Upper lobe of left lung (tissue), 4 donors: Measurements from ENCODE around the gene KRTAP5-1.
"Not testable (repeated sequence)": the region's sequence is repeated elsewhere in the genome, so short reads cannot be mapped to it uniquely, and the experiment has no call there.

Experiments
- CTCF ChIP-seq, 6 experiments: fragments of 450-650 bp in 4 of 6; fragments of 200-600 bp in 2 of 6; sonication (generic) in 2 of 6; IDR thresholded peaks; one replicate each; pipeline ENCODE4 v1.5.1; 2016 to 2019; ENCODE audit warnings: antibody characterized with exemption in 6 of 6
- POLR2A ChIP-seq, 4 donors: fragments of 450-650 bp; IDR thresholded peaks; one replicate each; pipeline ENCODE4 v1.5.1; 2016 to 2017; ENCODE audit warnings: antibody characterized with exemption in 4 of 4, mild to moderate bottlenecking in 2 of 4

GRCh38 chr11:1607156-1607845 lies 22.2 kb upstream of the KRTAP5-1 start:
- not testable (repeated sequence) for TF ChIP-seq CTCF, POLR2A (IDR thresholded peaks at IDR 0.05)
